ENCODE data around the gene KIF22. TPM values are rescaled to one million over a fixed set of nuclear protein-coding genes. Genes with fewer than 3 reads are reported as not detected.

Gene KIF22
- total and polyA plus RNA-seq, 5 donors, result 19.0 to 89.6 (median 48.2) TPM

DNA sequence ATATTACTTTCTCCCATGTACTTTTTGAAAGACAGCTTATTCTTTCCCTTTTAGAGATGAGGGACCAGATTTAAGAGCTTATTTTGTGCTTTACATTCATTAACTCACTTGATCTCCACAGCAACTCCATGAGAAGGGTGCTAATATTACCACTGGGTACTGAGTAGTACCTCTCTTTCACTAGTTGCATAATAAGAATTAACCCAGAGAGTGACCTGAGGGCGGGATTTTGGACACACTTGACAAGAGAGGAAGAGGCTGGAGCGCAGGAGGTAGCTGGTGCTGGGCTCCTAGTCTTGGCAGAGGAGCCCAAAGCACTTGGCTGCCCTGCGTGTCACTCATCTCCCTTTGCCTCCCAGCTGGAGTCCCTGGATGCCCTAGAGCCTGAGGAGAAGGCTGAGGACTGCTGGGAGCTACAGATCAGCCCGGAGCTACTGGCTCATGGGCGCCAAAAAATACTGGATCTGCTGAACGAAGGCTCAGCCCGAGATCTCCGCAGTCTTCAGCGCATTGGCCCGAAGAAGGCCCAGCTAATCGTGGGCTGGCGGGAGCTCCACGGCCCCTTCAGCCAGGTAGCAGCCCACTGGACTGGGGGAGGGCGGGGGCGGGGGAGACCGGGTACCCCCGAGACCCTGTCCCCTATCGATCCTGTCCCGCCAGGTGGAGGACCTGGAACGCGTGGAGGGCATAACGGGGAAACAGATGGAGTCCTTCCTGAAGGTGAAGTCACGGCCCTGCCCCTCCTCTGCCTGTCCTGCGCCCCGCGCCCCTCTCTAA lies 14.1 kb downstream of the KIF22 start:
- Histone ChIP-seq H3K27ac (ENCODE audit: low read length) (peak overlapping the region; percentile 91), H3K9me3 (ENCODE audit: control insufficient read depth, low read length) (no peaks in the 10 kb centered on the region), H3K4me3 (ENCODE audit: low read length) (peak overlapping the region; percentile 60), H3K27me3 (ENCODE audit: control insufficient read depth, insufficient read depth) (no peaks in the 10 kb centered on the region), H3K4me1 (ENCODE audit: control insufficient read depth, insufficient read depth, low read length) (peaks cover 2% of the 10 kb centered on the region)
- intact Hi-C loops (cut with DNase I), result no loop called here
- ATAC-seq (peak; percentile 4 to 39), DNase-seq (peak; percentile 59 to 82 (median 82))
- WGBS, result 3% methylated on average over 26 of the region's 26 CpGs

GRCh38 chr16:29805232-29806098 lies 14.9 kb downstream of the KIF22 start:
- peaks cover 2% of the 10 kb centered on the region for H3K4me1 ChIP-seq (ENCODE audit: control insufficient read depth, insufficient read depth, low read length)
- no peaks in the 10 kb centered on the region for H3K27me3 ChIP-seq (ENCODE audit: control insufficient read depth, insufficient read depth)
- intact Hi-C loops (cut with DNase I), result no loop called here
- ATAC-seq (peak; percentile 86 to 88), DNase-seq (peak; percentile 98 to 99 (median 99))
- peak overlapping the region; percentile 91 for H3K4me3 ChIP-seq (ENCODE audit: low read length)
- peak overlapping the region; percentile 91 for H3K27ac ChIP-seq (ENCODE audit: low read length)
- under 1% methylated on average over 102 of the region's 103 CpGs for WGBS
- H3K9me3 ChIP-seq (ENCODE audit: control insufficient read depth, low read length), result no peaks in the 10 kb centered on the region

DNA sequence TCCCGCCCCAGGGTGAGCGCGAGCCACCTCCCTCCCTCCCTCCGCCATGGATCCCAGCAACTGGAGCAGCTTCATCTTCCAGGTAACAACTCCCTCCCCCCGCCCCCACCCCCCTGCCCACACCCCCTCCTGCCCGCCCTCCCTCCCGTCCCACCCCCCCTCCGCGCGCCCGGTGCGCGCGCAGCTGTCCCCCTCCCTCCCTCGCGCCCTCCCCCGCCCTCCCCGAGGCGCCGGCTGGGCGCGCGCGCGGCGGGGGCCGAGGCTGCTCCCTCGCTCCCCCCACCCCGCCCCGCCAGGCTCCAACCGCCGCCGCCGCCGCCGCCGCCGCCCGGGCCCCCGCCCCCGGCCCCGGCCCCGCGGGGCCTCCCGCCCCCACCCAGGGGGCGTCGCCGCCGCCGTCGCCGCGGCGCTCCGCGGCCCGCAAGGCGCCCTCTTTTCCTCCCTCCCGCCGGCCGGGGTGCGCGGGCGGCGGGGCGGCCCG lies 15.6 kb downstream of the KIF22 start, which contains the start of gene MAZ:
TSS of gene MAZ (plus strand) at position 431 of the 481 bp plus-strand sequence. CDS start 173 bp downstream, outside the sequence.
- Histone ChIP-seq H3K4me1 (ENCODE audit: control insufficient read depth, insufficient read depth, low read length) (peaks cover 2% of the 10 kb centered on the region), H3K4me3 (ENCODE audit: low read length) (peak within 1 kb of the TSS; percentile 91), H3K9me3 (ENCODE audit: control insufficient read depth, low read length) (no peaks in the 10 kb centered on the region), H3K27me3 (ENCODE audit: control insufficient read depth, insufficient read depth) (no peaks in the 10 kb centered on the region), H3K27ac (ENCODE audit: low read length) (peak within 1 kb of the TSS; percentile 89)
- ATAC-seq, result no peak
- intact Hi-C loops (cut with DNase I), result no loop called here
- WGBS, result 1% methylated on average over 56 of the region's 67 CpGs
- no peak for DNase-seq

DNA sequence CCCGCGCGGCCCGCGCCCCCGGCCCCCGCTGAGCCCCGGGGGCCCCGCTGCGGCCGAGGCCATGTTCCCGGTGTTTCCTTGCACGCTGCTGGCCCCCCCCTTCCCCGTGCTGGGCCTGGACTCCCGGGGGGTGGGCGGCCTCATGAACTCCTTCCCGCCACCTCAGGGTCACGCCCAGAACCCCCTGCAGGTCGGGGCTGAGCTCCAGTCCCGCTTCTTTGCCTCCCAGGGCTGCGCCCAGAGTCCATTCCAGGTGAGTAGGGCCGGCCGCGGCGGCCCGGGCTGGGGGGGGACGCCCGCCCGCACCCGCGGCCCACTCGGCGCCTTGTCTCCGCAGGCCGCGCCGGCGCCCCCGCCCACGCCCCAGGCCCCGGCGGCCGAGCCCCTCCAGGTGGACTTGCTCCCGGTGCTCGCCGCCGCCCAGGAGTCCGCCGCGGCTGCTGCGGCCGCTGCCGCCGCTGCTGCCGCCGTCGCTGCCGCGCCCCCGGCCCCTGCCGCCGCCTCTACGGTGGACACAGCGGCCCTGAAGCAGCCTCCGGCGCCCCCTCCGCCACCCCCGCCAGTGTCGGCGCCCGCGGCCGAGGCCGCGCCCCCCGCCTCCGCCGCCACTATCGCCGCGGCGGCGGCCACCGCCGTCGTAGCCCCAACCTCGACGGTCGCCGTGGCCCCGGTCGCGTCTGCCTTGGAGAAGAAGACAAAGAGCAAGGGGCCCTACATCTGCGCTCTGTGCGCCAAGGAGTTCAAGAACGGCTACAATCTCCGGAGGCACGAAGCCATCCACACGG lies 16.3 kb downstream of the KIF22 start:
- Histone ChIP-seq H3K27me3 (ENCODE audit: control insufficient read depth, insufficient read depth) (no peaks in the 10 kb centered on the region), H3K4me3 (ENCODE audit: low read length) (peak overlapping the region; percentile 91), H3K9me3 (ENCODE audit: control insufficient read depth, low read length) (no peaks in the 10 kb centered on the region), H3K4me1 (ENCODE audit: control insufficient read depth, insufficient read depth, low read length) (peaks cover 2% of the 10 kb centered on the region), H3K27ac (ENCODE audit: low read length) (peak overlapping the region; percentile 85)
- intact Hi-C loops (cut with DNase I), result no loop called here
- ATAC-seq, result no peak
- peak; percentile 63 to 87 (median 85) for DNase-seq
- 2% methylated on average over 99 of the region's 99 CpGs for WGBS

DNA sequence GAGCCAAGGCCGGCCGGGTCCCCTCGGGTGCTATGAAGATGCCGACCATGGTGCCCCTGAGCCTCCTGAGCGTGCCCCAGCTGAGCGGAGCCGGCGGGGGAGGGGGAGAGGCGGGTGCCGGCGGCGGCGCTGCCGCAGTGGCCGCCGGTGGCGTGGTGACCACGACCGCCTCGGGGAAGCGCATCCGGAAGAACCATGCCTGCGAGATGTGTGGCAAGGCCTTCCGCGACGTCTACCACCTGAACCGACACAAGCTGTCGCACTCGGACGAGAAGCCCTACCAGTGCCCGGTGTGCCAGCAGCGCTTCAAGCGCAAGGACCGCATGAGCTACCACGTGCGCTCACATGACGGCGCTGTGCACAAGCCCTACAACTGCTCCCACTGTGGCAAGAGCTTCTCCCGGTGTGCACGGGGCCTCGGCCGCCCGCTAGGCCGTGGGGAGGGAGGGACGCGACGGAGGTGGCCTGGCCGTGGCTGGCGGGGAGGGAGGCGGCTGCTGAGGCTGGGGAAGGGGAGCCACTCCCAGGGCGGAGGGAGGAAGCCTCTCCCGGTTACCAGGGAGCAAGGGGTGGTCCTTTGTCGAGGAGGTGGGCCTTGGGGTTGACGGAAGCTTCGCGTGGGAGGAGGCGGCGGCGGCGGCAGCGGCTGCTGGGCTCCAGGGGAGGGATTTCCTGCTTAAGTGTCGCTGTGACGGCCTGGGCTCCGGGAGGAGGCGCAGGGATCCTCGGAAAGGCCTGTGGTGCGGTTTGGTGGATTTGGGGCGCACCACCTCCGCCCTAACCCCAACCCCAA lies 17.1 kb downstream of the KIF22 start:
- peak overlapping the region; percentile 85 for H3K27ac ChIP-seq (ENCODE audit: low read length)
- DNase-seq (peak; percentile 94 to 97 (median 96)), ATAC-seq (peak; percentile 46 to 65)
- H3K27me3 ChIP-seq (ENCODE audit: control insufficient read depth, insufficient read depth), result no peaks in the 10 kb centered on the region
- H3K9me3 ChIP-seq (ENCODE audit: control insufficient read depth, low read length), result no peaks in the 10 kb centered on the region
- intact Hi-C loops (cut with DNase I), result no loop called here
- peaks cover 2% of the 10 kb centered on the region for H3K4me1 ChIP-seq (ENCODE audit: control insufficient read depth, insufficient read depth, low read length)
- peak overlapping the region; percentile 91 for H3K4me3 ChIP-seq (ENCODE audit: low read length)
- WGBS, result 1% methylated on average over 69 of the region's 69 CpGs

DNA sequence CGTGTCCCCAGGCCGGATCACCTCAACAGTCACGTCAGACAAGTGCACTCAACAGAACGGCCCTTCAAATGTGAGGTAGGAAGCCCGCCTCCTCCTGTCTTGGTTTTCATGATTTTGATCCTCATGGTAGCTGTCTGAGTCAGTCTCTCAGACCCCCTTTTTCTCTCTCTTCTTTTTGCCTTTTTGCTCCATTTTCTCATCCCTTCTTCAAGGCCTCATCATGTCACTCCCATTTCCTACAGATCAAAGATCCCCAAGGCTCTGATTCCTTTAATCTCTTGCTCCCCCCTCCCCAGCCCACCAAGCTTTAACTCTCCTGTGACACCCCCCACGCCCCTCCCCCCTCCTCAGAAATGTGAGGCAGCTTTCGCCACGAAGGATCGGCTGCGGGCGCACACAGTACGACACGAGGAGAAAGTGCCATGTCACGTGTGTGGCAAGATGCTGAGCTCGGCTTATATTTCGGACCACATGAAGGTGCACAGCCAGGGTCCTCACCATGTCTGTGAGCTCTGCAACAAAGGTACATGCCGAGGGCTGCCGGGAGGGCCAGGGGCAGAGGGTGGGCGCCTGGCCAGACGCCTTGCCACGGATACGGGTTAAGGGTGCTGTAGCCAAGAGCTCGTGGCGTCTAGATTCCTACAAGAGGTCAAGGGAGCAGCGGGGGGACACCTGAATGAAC lies 17.8 kb downstream of the KIF22 start:
- ATAC-seq (no peak), DNase-seq (peak; percentile 35 to 76 (median 69))
- Histone ChIP-seq H3K4me3 (ENCODE audit: low read length) (peak overlapping the region; percentile 27), H3K27ac (ENCODE audit: low read length) (peak overlapping the region; percentile 85), H3K27me3 (ENCODE audit: control insufficient read depth, insufficient read depth) (no peaks in the 10 kb centered on the region), H3K9me3 (ENCODE audit: control insufficient read depth, low read length) (no peaks in the 10 kb centered on the region), H3K4me1 (ENCODE audit: control insufficient read depth, insufficient read depth, low read length) (peaks cover 2% of the 10 kb centered on the region)
- intact Hi-C loops (cut with DNase I), result no loop called here
- 37% methylated on average over 25 of the region's 25 CpGs for WGBS

DNA sequence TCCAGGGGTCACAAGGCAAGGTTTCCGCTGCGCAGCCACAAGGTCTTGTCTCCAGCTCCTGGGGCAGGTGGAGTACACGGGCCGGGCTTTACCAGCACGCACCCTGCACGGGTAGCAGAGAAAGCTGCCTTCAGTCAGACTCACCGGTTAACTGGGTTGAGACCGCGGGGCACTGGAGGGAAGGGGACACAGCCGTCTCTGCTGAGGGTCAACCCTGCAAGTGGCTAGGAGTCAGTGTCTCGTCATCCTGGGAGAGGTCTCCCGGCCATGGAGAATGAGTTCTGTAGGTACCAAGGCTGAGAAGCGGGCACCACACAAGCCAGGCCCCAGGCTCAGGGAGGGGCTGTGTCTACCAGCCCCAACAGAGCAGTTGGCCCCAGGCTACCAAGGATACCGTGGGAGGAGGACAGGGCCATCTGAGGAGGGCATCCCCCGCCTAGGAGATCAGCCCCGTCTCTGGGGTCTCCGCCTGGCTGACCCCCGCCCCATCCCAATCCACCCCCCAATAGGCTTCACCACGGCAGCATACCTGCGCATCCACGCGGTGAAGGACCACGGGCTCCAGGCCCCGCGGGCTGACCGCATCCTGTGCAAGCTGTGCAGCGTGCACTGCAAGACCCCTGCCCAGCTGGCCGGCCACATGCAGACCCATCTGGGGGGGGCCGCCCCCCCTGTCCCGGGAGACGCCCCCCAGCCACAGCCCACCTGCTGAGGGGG lies 18.6 kb downstream of the KIF22 start:
- 75% methylated on average over 31 of the region's 31 CpGs for WGBS
- peaks cover 2% of the 10 kb centered on the region for H3K4me1 ChIP-seq (ENCODE audit: control insufficient read depth, insufficient read depth, low read length)
- no peak overlapping the region for H3K4me3 ChIP-seq (ENCODE audit: low read length)
- no peaks in the 10 kb centered on the region for H3K27me3 ChIP-seq (ENCODE audit: control insufficient read depth, insufficient read depth)
- H3K9me3 ChIP-seq (ENCODE audit: control insufficient read depth, low read length), result no peaks in the 10 kb centered on the region
- ATAC-seq (no peak), DNase-seq (peak; percentile 40 to 74 (median 72))
- intact Hi-C loops (cut with DNase I), result no loop called here
- no peak overlapping the region for H3K27ac ChIP-seq (ENCODE audit: low read length)

DNA sequence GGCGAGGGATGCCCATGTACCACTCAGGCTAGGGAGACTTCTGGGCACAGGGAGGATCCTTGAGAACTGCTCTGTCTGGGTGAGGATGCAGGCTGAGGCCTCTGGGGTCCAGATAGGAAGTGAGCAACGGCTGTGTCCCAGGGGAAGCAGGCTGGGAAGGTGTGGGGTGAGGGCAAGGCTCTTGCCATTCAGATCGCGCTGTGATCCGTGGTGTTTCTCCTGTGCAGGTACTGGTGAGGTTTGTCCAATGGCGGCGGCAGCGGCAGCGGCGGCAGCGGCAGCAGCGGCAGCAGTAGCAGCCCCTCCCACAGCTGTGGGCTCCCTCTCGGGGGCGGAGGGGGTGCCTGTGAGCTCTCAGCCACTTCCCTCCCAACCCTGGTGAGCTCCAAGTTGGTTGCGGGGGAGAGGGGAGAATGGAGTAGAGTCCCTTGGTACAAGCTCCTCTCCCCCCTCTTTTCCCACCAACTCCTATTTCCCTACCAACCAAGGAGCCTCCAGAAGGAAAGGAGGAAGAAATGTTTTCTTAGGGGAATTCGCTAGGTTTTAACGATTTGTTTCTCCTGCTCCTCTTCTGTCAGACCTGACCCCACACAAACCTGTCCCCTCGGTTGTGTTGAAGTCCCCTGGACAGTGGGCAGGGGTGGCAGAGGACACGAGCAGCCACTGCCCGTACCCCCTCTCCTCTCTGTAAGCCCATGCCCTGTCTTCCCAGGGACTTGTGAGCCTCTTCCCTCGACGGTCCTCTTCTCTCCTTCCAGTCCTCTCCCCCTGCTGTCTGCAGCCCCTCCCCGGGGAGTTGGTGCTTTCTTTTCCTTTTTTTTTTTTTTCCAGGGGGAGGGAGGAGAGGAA lies 19.5 kb downstream of the KIF22 start:
- ATAC-seq (no peak), DNase-seq (peak in 2 of 3 donors; percentile 71 to 73)
- Histone ChIP-seq H3K4me1 (ENCODE audit: control insufficient read depth, insufficient read depth, low read length) (peaks cover 2% of the 10 kb centered on the region), H3K9me3 (ENCODE audit: control insufficient read depth, low read length) (no peaks in the 10 kb centered on the region), H3K27me3 (ENCODE audit: control insufficient read depth, insufficient read depth) (no peaks in the 10 kb centered on the region), H3K4me3 (ENCODE audit: low read length) (no peak overlapping the region), H3K27ac (ENCODE audit: low read length) (peak overlapping the region; percentile 63)
- intact Hi-C loops (cut with DNase I), result loop anchor here in 2 of 4 donors (2.0 to 10.0 kb wide), 2 partner anchors 19 to 185 kb away; partner anchors contain the start of genes HIRIP3 (in 1 of the 2), INO80E (in 1 of the 2) and KIF22 (in 1 of the 2)
- WGBS, result 42% methylated on average over 23 of the region's 23 CpGs

Measured in right cardiac atrium (tissue), 5 donors.